Panc1 (cell line): ENCODE data around the gene DMBT1. TPM values are rescaled to one million over a fixed set of nuclear protein-coding genes. Genes with fewer than 3 reads are reported as not detected.

Experiments
- ATAC-seq: fragments of 200-7000 bp; cut with Tn5 transposase; 2 replicates; pipeline ENCODE4 v1.9.1; 2020; ENCODE audit warnings: mild to moderate bottlenecking, moderate library complexity
- BruUV-seq: library from RNA; stranded (reverse); fragments of 400-500 nt; replicated peaks from 2 replicates; lab custom pipeline; 2021; lab: Mats Ljungman, UMichigan
- CTCF ChIA-PET: fragments of 300-600 bp; sonication (Branson Sonifier 250); formaldehyde crosslinking; loops from one replicate; lab custom pipeline; 2022; ENCODE audit warnings: antibody characterized with exemption; lab: Charles Lee
- POLR2A ChIA-PET: fragments of 300-600 bp; sonication (Branson Sonifier 250); formaldehyde crosslinking; loops from one replicate; lab custom pipeline; 2022; ENCODE audit warnings: antibody characterized with exemption; lab: Charles Lee
- DNase-seq: peaks from one replicate; pipeline ENCODE4 v3.0.0-alpha.2; 2010; ENCODE audit warnings: low read depth, low spot score
- H3K27ac ChIP-seq: 2 replicates; pipeline ENCODE4 v1.5.1; 2011; ENCODE audit warnings: mild to moderate bottlenecking, low read length, inconsistent platforms
- H3K27me3 ChIP-seq: fragments of 200-500 bp; sonication (Bioruptor generic); 2 replicates; pipeline ENCODE4 v1.6.0; 2014; ENCODE audit warnings: low read length, inconsistent platforms; ENCODE audit not compliant: control insufficient read depth, insufficient read depth
- H3K36me3 ChIP-seq: fragments of 200-500 bp; sonication (Bioruptor generic); 2 replicates; pipeline ENCODE4 v1.5.1; 2014; ENCODE audit warnings: inconsistent platforms, mild to moderate bottlenecking, low read length, moderate library complexity; ENCODE audit not compliant: control insufficient read depth, insufficient read depth
- H3K4me1 ChIP-seq: 2 replicates; pipeline ENCODE4 v1.5.1; 2011; ENCODE audit warnings: inconsistent platforms, mild to moderate bottlenecking, low read length, moderate library complexity; ENCODE audit not compliant: control insufficient read depth, insufficient read depth
- H3K4me3 ChIP-seq, 2 experiments: 2 replicates each; pipeline ENCODE4 v1.5.1; 2011 to 2012; ENCODE audit warnings: low read depth in 2 of 2, low read length in 2 of 2, mild to moderate bottlenecking in 2 of 2, inconsistent platforms in 1 of 2, moderate library complexity in 1 of 2
- H3K9me3 ChIP-seq: fragments of 200-500 bp; sonication (Bioruptor generic); 2 replicates; pipeline ENCODE4 v1.5.1; 2014; ENCODE audit warnings: low read depth, mild to moderate bottlenecking, inconsistent platforms, low read length, moderate library complexity; ENCODE audit not compliant: control insufficient read depth, insufficient read depth
- CTCF ChIP-seq: fragments of 450-650 bp; IDR thresholded peaks from 2 replicates; pipeline ENCODE4 v1.5.1; 2017; ENCODE audit warnings: mild to moderate bottlenecking
- POLR2AphosphoS5 ChIP-seq: IDR thresholded peaks from 2 replicates; pipeline ENCODE4 v1.6.1; 2012; ENCODE audit warnings: mild to moderate bottlenecking, low read depth, low read length, moderate library complexity
- REST ChIP-seq, 2 experiments: IDR thresholded peaks; 2 replicates each; pipeline ENCODE4 v1.6.1; 2011 to 2012; ENCODE audit warnings: low read depth in 2 of 2, control low read depth in 1 of 2, low read length in 1 of 2, mild to moderate bottlenecking in 1 of 2, moderate library complexity in 1 of 2; ENCODE audit not compliant: insufficient read depth in 1 of 2
- SIN3A ChIP-seq: IDR thresholded peaks from 2 replicates; pipeline ENCODE4 v1.6.1; 2012; ENCODE audit warnings: low read depth, mild to moderate bottlenecking, low read length, moderate library complexity, borderline replicate concordance; ENCODE audit not compliant: insufficient read depth
- TCF7L2 ChIP-seq: IDR thresholded peaks from 2 replicates; pipeline ENCODE4 v1.6.1; 2011; ENCODE audit warnings: mild to moderate bottlenecking, low read depth, low read length, inconsistent platforms
- in situ Hi-C: cut with HindIII; loops from 2 replicates; pipeline ENCODE4 v1.10.0; 2016; ENCODE audit warnings: low sequenced_read_pairs, low pct_unique_long_range_greater_than_20kb
- intact Hi-C: fragments of 100-400 bp; cut with micrococcal nuclease; formaldehyde crosslinking; loops from one replicate; pipeline ENCODE4 v1.10.0; 2022; ENCODE audit not compliant: unreplicated experiment
- total RNA-seq: library from RNA; stranded (reverse); gene quantifications from one replicate; pipeline ENCODE4 v1.2.1, GENCODE V29; 2021; ENCODE audit not compliant: unreplicated experiment

Gene DMBT1
- total RNA-seq, 1 experiment from 2014 or later, result 0.05 TPM

- Histone ChIP-seq H3K9me3 (no peaks in the 10 kb centered on the region), H3K4me1 (no peaks in the 10 kb centered on the region), H3K27ac (no peak overlapping the region), H3K36me3 (no peaks in the 10 kb centered on the region), H3K27me3 (peaks cover 5% of the 10 kb centered on the region; the same call in 1 of the 2 replicates), H3K4me3 (no peak overlapping the region)
- ChIA-PET CTCF (interaction anchor here (0.7 to 1.6 kb wide), 8 partner anchors 8 to 285 kb away, joined by 3 to 14 read pairs (median 4); no protein-coding TSS in a partner anchor), POLR2A (no interaction called here)
- DNase-seq, result no peak
- TF ChIP-seq CTCF (no peak), POLR2AphosphoS5 (no peak), REST (IDR thresholded peaks at IDR 0.05; ENCODE audit: insufficient read depth in 1 of 2, low read depth in 2 of 2, low read length in 1 of 2) (no peak), TCF7L2 (no peak), SIN3A (no peak)
- intact Hi-C loops (loop anchor here (1.0 to 10.0 kb wide), 4 partner anchors 40 to 283 kb away; partner anchors contain the start of gene ARMS2), in situ Hi-C loops (no loop called here)
- no TSS peak for BruUV-seq
- ATAC-seq, result no peak
These were observed 4.4 kb downstream of the DMBT1 start for GRCh38 chr10:122564980-122565379.

GRCh38 chr10:122565766-122566206 lies 5.2 kb downstream of the DMBT1 start:
- DNase-seq, result peak; percentile 79
- H3K4me1 ChIP-seq, result no peaks in the 10 kb centered on the region
- intact Hi-C loops (loop anchor here (1.0 to 10.0 kb wide), 4 partner anchors 40 to 283 kb away; partner anchors contain the start of gene ARMS2), in situ Hi-C loops (no loop called here)
- ChIA-PET CTCF (interaction anchor here (0.6 to 1.6 kb wide), 9 partner anchors 9 to 319 kb away, joined by 3 to 14 read pairs (median 3); no protein-coding TSS in a partner anchor), POLR2A (no interaction called here)
- no peak overlapping the region for H3K27ac ChIP-seq
- peaks cover 3% of the 10 kb centered on the region; the same call in 1 of the 2 replicates for H3K27me3 ChIP-seq
- no peak for TF ChIP-seq POLR2AphosphoS5
- peak; percentile 91 for TF ChIP-seq CTCF
- TF ChIP-seq REST (IDR thresholded peaks at IDR 0.05; ENCODE audit: insufficient read depth in 1 of 2, low read depth in 2 of 2, low read length in 1 of 2), result no peak
- BruUV-seq, result no TSS peak
- peak; percentile 65; the same call in 1 of the 2 replicates for ATAC-seq
- no peaks in the 10 kb centered on the region for H3K36me3 ChIP-seq
- H3K4me3 ChIP-seq, result peak overlapping the region in 1 of 2 experiments; percentile 49; a peak in 2 of 4 replicates
- H3K9me3 ChIP-seq, result no peaks in the 10 kb centered on the region
